Body of pancreas (tissue), 4 donors: ENCODE measurements around the gene MAST4. TPM values are rescaled to one million over a fixed set of nuclear protein-coding genes. Genes with fewer than 3 reads are reported as not detected.

Experiments used
- ATAC-seq: fragments of 150-250 bp; one replicate; pipeline ENCODE4 v1.9.1; 2016
- DNase-seq, 4 donors: peaks; one replicate each; pipeline ENCODE4 v3.0.0-alpha.2; 2019
- H3K27ac ChIP-seq, 4 donors: fragments of 200-600 bp; sonication (generic); 1 replicate in 3 of 4; 2 replicates in 1 of 4; pipeline versions ENCODE4 v1.5.1 to v1.6.1; 2016 to 2019; ENCODE audit warnings: mild to moderate bottlenecking in 1 of 4, mixed read lengths in 1 of 4, moderate library complexity in 1 of 4
- H3K27me3 ChIP-seq, 2 donors: fragments of 200-600 bp; sonication (generic); one replicate each; pipeline ENCODE4 v1.6.0; 2016; ENCODE audit warnings: mild to moderate bottlenecking in 1 of 2
- H3K36me3 ChIP-seq, 2 donors: fragments of 200-600 bp; sonication (generic); replicated peaks in 1 of 2; 2 replicates each; pipeline ENCODE4 v1.5.1; 2016; ENCODE audit warnings: low read depth in 2 of 2; ENCODE audit not compliant: insufficient read depth in 1 of 2
- H3K4me1 ChIP-seq: fragments of 200-600 bp; sonication (generic); one replicate; pipeline ENCODE4 v1.6.0; 2016
- H3K4me3 ChIP-seq, 2 donors: fragments of 200-600 bp; sonication (generic); 1 replicate in 1 of 2; 2 replicates in 1 of 2; pipeline ENCODE4 v1.5.1; 2016 to 2019
- H3K9me3 ChIP-seq, 3 donors: fragments of 200-600 bp; sonication (generic); 1 replicate in 2 of 3; 2 replicates in 1 of 3; pipeline ENCODE4 v1.5.1; 2016
- POLR2A ChIP-seq, 3 donors: fragments of 450-650 bp; IDR thresholded peaks; one replicate each; pipeline ENCODE4 v1.6.1; 2016; ENCODE audit warnings: antibody characterized with exemption in 3 of 3, mild to moderate bottlenecking in 2 of 3
- WGBS, 2 donors: methylation state at CpG; one replicate each; pipeline ENCODE4 v1.1.5; 2017; 5-methylcytosine and 5-hydroxymethylcytosine counted together
- intact Hi-C: fragments of 100-400 bp; cut with DNase I; formaldehyde crosslinking; loops from one replicate; pipeline ENCODE4 v1.15.1; 2023
- total RNA-seq, 2 donors: library from RNA; depleted of rRNA; stranded (reverse); fragments of >200 nt; gene quantifications; one replicate each; pipeline ENCODE4 v1.1.0, GENCODE V29; 2016
- TF ChIP-seq, protein P1 (sequence below), 7 experiments: fragments of 450-650 bp in 4 of 7; fragments of 200-600 bp in 3 of 7; sonication (generic) in 3 of 7; IDR thresholded peaks; one replicate each; pipeline ENCODE4 v1.5.1; 2016 to 2019; ENCODE audit warnings: antibody characterized with exemption in 7 of 7

The MAST4 gene
- total RNA-seq, 2 donors from 2014 or later, result 17.9 to 29.7 TPM

DNA sequence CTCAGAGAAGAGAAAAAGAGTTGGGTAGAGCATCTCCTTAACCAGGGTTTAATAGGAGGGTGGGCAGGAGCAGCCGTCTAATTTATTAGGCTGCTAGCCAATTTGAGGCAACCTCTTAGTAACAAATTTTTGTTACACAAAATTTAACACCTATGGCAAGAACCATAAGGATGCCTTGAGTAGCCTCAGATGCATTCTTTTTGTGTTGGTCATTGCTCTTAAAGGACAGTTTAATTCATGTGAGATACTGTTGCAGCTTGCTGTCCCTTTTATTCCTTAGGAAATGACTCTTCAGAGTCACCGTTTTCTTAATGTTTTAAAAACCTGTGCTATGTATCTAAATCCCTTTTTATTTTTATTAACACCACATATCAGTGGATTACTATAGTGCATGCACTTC lies 255.1 kb downstream of the MAST4 start:
- no peak overlapping the region for H3K4me3 ChIP-seq

DNA sequence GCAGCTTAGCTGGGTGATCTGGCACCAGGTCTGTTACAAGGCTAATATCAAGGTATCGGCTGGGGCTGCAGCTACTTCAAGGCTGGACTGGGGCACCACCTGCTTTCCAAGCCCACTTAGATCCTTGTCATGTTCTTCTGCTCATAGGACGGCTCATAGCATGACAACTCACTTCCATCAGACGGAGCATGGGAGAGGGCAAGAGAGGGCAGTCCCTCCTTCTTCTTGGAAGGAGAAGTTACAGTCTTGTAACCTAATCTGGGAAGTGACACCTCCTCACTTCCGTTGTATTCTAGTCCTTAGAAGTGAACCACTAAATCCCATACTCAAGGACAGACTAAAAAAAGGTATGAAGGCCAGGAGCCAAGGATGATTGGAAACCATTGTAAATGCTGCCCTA lies 258.2 kb downstream of the MAST4 start:
- no peak for ATAC-seq

More for the DNA sequence above, 255.1 kb downstream of the MAST4 start:
- Histone ChIP-seq H3K36me3 (no peaks in the 10 kb centered on the region), H3K4me1 (no peaks in the 10 kb centered on the region), H3K27ac (no peak overlapping the region), H3K27me3 (no peaks in the 10 kb centered on the region), H3K9me3 (no peaks in the 10 kb centered on the region)
- intact Hi-C loops, result no loop called here
- DNase-seq (no peak), ATAC-seq (no peak)
- TF ChIP-seq, protein P1, sequence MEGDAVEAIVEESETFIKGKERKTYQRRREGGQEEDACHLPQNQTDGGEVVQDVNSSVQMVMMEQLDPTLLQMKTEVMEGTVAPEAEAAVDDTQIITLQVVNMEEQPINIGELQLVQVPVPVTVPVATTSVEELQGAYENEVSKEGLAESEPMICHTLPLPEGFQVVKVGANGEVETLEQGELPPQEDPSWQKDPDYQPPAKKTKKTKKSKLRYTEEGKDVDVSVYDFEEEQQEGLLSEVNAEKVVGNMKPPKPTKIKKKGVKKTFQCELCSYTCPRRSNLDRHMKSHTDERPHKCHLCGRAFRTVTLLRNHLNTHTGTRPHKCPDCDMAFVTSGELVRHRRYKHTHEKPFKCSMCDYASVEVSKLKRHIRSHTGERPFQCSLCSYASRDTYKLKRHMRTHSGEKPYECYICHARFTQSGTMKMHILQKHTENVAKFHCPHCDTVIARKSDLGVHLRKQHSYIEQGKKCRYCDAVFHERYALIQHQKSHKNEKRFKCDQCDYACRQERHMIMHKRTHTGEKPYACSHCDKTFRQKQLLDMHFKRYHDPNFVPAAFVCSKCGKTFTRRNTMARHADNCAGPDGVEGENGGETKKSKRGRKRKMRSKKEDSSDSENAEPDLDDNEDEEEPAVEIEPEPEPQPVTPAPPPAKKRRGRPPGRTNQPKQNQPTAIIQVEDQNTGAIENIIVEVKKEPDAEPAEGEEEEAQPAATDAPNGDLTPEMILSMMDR (IDR thresholded peaks at IDR 0.05), result no peak
- 72 to 75% methylated on average over 2 of the region's 2 CpGs for WGBS, 2 donors

DNA sequence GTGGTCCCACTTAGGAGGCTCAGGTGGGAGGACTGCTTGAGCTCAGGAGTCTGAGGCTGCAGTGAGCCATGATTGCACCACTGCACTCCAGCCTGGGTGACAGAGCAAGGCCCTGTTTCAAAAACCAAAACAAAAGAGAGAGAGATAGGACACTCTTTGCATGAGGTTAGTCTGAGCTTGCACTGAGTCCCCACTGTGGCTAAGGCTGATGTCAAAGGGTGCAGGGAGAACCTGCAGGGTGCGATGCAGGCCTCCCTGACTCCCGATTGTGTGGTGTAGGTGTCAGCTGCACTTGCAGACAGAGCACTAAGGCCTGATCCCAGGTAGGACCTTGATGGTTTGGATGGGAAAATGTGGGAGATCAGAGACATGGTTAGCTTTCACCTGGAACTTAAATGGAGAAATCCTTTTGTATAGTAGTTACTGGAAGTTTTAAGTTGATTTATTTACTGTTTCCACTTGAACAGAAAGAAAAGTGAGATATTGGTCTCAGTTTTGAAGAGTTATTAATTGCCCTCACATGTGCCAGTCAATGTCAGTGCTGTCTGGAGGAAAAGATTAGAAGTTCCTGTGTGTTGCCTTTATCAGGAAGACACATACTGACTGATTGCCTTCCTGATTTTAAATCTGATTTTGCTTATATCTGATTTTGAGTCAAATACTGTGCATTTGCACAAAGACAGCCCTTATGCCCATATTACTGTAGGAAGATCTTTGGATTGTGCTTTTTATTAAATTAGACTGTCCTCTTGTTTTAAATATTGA lies 260.0 kb downstream of the MAST4 start:
- ATAC-seq (no peak), DNase-seq (no peak)
- intact Hi-C loops, result no loop called here
- H3K9me3 ChIP-seq, result no peaks in the 10 kb centered on the region
- no peak for TF ChIP-seq POLR2A (IDR thresholded peaks at IDR 0.05)
- TF ChIP-seq, protein P1 (IDR thresholded peaks at IDR 0.05), result no peak
- H3K4me1 ChIP-seq, result no peaks in the 10 kb centered on the region
- no peak overlapping the region for H3K4me3 ChIP-seq
- WGBS, 2 donors, result 47 to 77% methylated on average over 2 of the region's 2 CpGs
- H3K36me3 ChIP-seq, result no peaks in the 10 kb centered on the region
- no peak overlapping the region for H3K27ac ChIP-seq
- no peaks in the 10 kb centered on the region for H3K27me3 ChIP-seq

More for the DNA sequence above, 258.2 kb downstream of the MAST4 start:
- Histone ChIP-seq H3K36me3 (no peaks in the 10 kb centered on the region), H3K4me3 (no peak overlapping the region), H3K27ac (no peak overlapping the region), H3K9me3 (no peaks in the 10 kb centered on the region), H3K4me1 (no peaks in the 10 kb centered on the region), H3K27me3 (no peaks in the 10 kb centered on the region)
- 79 to 92% methylated on average over 4 of the region's 4 CpGs for WGBS, 2 donors
- TF ChIP-seq, protein P1 (IDR thresholded peaks at IDR 0.05), result no peak
- no peak for TF ChIP-seq POLR2A (IDR thresholded peaks at IDR 0.05)
- DNase-seq, result no peak
- intact Hi-C loops, result no loop called here

DNA sequence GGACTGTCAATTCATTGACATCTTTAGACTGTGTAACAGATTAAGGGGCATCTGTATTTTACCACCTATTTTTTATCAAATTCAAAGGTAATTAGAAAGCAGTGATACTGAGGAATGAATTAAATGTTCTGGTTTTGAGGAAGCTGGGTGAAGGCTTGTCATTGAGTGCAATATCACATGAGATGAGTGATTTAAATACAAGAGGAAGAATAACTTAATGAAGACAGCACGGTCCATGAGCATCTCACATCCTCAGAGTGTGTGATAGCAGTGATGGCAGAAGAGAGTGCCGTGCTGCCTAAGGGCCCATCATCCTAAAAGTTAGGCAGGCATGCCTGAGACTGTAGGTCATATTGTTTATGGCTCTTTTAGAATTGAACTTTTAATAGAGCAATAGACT lies 263.3 kb downstream of the MAST4 start:
- H3K4me3 ChIP-seq, result no peak overlapping the region
- DNase-seq, result no peak
- intact Hi-C loops, result no loop called here
- no peak for ATAC-seq
- H3K27me3 ChIP-seq, result no peaks in the 10 kb centered on the region
- 86 to 89% methylated on average over 2 of the region's 2 CpGs for WGBS, 2 donors
- no peaks in the 10 kb centered on the region for H3K9me3 ChIP-seq
- H3K27ac ChIP-seq, result no peak overlapping the region
- no peaks in the 10 kb centered on the region for H3K4me1 ChIP-seq
- TF ChIP-seq, protein P1 (IDR thresholded peaks at IDR 0.05), result no peak
- no peak for TF ChIP-seq POLR2A (IDR thresholded peaks at IDR 0.05)
- H3K36me3 ChIP-seq, result no peaks in the 10 kb centered on the region
